Astrocyte (in vitro differentiated cells and primary cell): ENCODE data around the gene FXYD7. TPM values are rescaled to one million over a fixed set of nuclear protein-coding genes. Genes with fewer than 3 reads are reported as not detected.

Source experiments
- DNase-seq: peaks from one replicate; pipeline ENCODE4 v3.0.0-alpha.2; 2010; ENCODE audit warnings: low read depth
- FAIRE-seq: peaks from 2 replicates; lab custom pipeline; 2011; peaks lifted over from hg19 to GRCh38; lab: Jason Lieb, UNC
- H2AFZ ChIP-seq: 2 replicates; pipeline ENCODE4 v1.6.0; 2012; ENCODE audit warnings: low read depth, low read length, inconsistent platforms
- H3K27ac ChIP-seq: 2 replicates; pipeline ENCODE4 v1.5.1; 2011; ENCODE audit warnings: low read depth, low read length, inconsistent platforms
- H3K27me3 ChIP-seq: 2 replicates; pipeline ENCODE4 v1.6.0; 2011; ENCODE audit warnings: low read length, inconsistent platforms; ENCODE audit not compliant: insufficient read depth
- H3K36me3 ChIP-seq: 2 replicates; pipeline ENCODE4 v1.5.1; 2011; ENCODE audit warnings: low read length, inconsistent platforms; ENCODE audit not compliant: insufficient read depth
- H3K4me1 ChIP-seq: 2 replicates; pipeline ENCODE4 v1.5.1; 2011; ENCODE audit warnings: low read length, inconsistent platforms; ENCODE audit not compliant: insufficient read depth
- H3K4me2 ChIP-seq: 2 replicates; pipeline ENCODE4 v1.6.0; 2012; ENCODE audit warnings: low read length, inconsistent platforms
- H3K4me3 ChIP-seq: 2 replicates; pipeline ENCODE4 v1.5.1; 2011; ENCODE audit warnings: low read depth, mild to moderate bottlenecking, low read length, inconsistent platforms; ENCODE audit not compliant: insufficient read depth
- H3K79me2 ChIP-seq: 2 replicates; pipeline ENCODE4 v1.6.0; 2012; ENCODE audit warnings: mild to moderate bottlenecking, low read length, inconsistent platforms; ENCODE audit not compliant: insufficient read depth
- H3K9ac ChIP-seq: 2 replicates; pipeline ENCODE4 v1.6.0; 2012; ENCODE audit warnings: mild to moderate bottlenecking, low read length, inconsistent platforms
- H3K9me3 ChIP-seq: 2 replicates; pipeline ENCODE4 v1.5.1; 2012; ENCODE audit warnings: low read depth, mild to moderate bottlenecking, low read length, inconsistent platforms; ENCODE audit not compliant: insufficient read depth
- H4K20me1 ChIP-seq: 2 replicates; pipeline ENCODE4 v1.6.0; 2012; ENCODE audit warnings: low read length, inconsistent platforms; ENCODE audit not compliant: insufficient read depth
- H3K27ac Mint-ChIP-seq: one replicate; pipeline ENCODE4 v1.8.0; 2021; ENCODE audit warnings: mild to moderate bottlenecking, mixed read lengths; ENCODE audit not compliant: unreplicated experiment
- H3K27me3 Mint-ChIP-seq: one replicate; pipeline ENCODE4 v1.8.0; 2021; ENCODE audit warnings: low read depth, mixed read lengths; ENCODE audit not compliant: unreplicated experiment
- H3K36me3 Mint-ChIP-seq: one replicate; pipeline ENCODE4 v1.8.0; 2021; ENCODE audit warnings: low read depth, mixed read lengths; ENCODE audit not compliant: unreplicated experiment
- H3K4me1 Mint-ChIP-seq: one replicate; pipeline ENCODE4 v1.8.0; 2021; ENCODE audit warnings: low read depth, mixed read lengths; ENCODE audit not compliant: unreplicated experiment
- H3K4me3 Mint-ChIP-seq: one replicate; pipeline ENCODE4 v1.8.0; 2021; ENCODE audit warnings: mild to moderate bottlenecking, moderate library complexity, mixed read lengths; ENCODE audit not compliant: unreplicated experiment
- H3K9me3 Mint-ChIP-seq: one replicate; pipeline ENCODE4 v1.8.0; 2021; ENCODE audit warnings: mild to moderate bottlenecking, mixed read lengths; ENCODE audit not compliant: unreplicated experiment
- EZH2 ChIP-seq: IDR thresholded peaks from 2 replicates; pipeline ENCODE4 v1.6.1; 2012; ENCODE audit warnings: mild to moderate bottlenecking, low read length, inconsistent platforms; ENCODE audit not compliant: insufficient read depth
- total RNA-seq: library from RNA; stranded (reverse); gene quantifications from 2 replicates; pipeline ENCODE4 v1.2.1, GENCODE V29; 2021
- TF ChIP-seq, protein P1 (sequence below): IDR thresholded peaks from 2 replicates; pipeline ENCODE4 v1.5.1; 2011; ENCODE audit warnings: low read depth, mild to moderate bottlenecking, inconsistent platforms, low read length, moderate library complexity; ENCODE audit not compliant: insufficient read depth

Gene FXYD7
- total RNA-seq, 1 donor from 2014 or later: not detected

DNA sequence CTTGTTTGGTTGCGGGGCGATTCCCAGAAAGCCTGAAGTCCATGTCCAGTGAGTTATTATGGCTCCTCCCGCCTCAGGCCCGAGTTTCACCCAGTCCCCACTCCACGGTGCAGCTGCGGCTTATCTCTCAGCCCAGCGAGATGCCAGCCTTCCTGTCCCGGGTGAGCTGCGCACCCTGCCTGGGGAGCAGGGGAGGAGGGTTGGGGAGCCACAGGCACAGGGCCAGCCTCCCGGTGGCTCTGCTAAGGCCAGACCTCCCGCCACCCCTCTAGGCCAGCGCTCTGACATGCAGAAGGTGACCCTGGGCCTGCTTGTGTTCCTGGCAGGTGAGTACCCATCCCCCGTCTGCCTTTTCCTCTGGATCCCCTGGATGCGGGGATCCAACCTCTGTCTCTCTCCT, 24.0 kb upstream of the FXYD7 start:
- Histone ChIP-seq H3K79me2 (no peaks in the 10 kb centered on the region), H3K4me3 (no peak overlapping the region), H3K36me3 (no peaks in the 10 kb centered on the region), H3K27ac (no peak overlapping the region), H4K20me1 (no peaks in the 10 kb centered on the region), H3K9me3 (no peaks in the 10 kb centered on the region), H3K27me3 (no peaks in the 10 kb centered on the region), H2AFZ (no peak overlapping the region), H3K4me1 (peaks cover 8% of the 10 kb centered on the region), H3K9ac (no peak overlapping the region), H3K4me2 (no peak overlapping the region)
- FAIRE-seq: no peak
- H3K9me3 Mint-ChIP-seq: peaks cover 3% of the 10 kb centered on the region
- DNase-seq: no peak
- H3K36me3 Mint-ChIP-seq: no peaks in the 10 kb centered on the region
- peaks cover 36% of the 10 kb centered on the region for H3K27me3 Mint-ChIP-seq
- H3K4me1 Mint-ChIP-seq: peaks cover 1% of the 10 kb centered on the region
- no peak overlapping the region for H3K4me3 Mint-ChIP-seq
- H3K27ac Mint-ChIP-seq: no peak overlapping the region
- TF ChIP-seq EZH2: no peak
- TF ChIP-seq, protein P1, sequence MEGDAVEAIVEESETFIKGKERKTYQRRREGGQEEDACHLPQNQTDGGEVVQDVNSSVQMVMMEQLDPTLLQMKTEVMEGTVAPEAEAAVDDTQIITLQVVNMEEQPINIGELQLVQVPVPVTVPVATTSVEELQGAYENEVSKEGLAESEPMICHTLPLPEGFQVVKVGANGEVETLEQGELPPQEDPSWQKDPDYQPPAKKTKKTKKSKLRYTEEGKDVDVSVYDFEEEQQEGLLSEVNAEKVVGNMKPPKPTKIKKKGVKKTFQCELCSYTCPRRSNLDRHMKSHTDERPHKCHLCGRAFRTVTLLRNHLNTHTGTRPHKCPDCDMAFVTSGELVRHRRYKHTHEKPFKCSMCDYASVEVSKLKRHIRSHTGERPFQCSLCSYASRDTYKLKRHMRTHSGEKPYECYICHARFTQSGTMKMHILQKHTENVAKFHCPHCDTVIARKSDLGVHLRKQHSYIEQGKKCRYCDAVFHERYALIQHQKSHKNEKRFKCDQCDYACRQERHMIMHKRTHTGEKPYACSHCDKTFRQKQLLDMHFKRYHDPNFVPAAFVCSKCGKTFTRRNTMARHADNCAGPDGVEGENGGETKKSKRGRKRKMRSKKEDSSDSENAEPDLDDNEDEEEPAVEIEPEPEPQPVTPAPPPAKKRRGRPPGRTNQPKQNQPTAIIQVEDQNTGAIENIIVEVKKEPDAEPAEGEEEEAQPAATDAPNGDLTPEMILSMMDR: no peak

DNA sequence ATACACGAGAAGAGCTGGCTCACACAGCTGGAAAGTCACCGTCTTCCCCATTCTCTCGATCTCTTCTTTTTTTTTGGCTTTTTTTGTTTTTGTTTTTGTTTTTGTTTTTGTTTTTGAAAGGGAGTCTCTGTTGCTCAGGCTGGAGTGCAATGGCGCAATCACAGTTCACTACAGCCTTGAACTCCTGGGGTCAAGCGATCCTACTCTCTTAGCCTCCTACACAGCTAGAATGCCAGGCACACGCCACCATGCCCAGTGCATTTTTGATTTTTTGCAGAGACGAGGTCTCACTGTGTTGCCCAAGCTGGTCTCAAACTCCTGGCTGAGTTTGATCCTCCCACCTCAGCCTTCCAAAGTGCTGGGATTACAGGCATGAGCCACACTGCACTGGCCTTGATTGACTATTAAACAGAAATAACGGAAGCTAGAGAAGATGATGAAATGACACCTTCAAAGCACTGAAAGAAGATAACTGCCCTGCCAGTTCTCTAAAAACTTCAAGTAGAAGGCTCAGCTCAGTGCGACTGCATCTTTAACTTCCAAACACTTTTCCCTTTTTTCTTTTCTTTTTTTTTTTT, 23.4 kb upstream of the FXYD7 start:
- no peaks in the 10 kb centered on the region for H3K9me3 ChIP-seq
- no peak overlapping the region for H3K4me3 ChIP-seq
- H3K4me2 ChIP-seq: no peak overlapping the region
- Mint-ChIP-seq H3K4me1 (peaks cover 1% of the 10 kb centered on the region), H3K27me3 (peaks cover 36% of the 10 kb centered on the region), H3K4me3 (no peak overlapping the region), H3K27ac (no peak overlapping the region), H3K9me3 (peaks cover 4% of the 10 kb centered on the region), H3K36me3 (no peaks in the 10 kb centered on the region)
- no peak for FAIRE-seq
- no peak overlapping the region for H3K9ac ChIP-seq
- no peak overlapping the region for H3K27ac ChIP-seq
- no peak overlapping the region for H2AFZ ChIP-seq
- H3K36me3 ChIP-seq: no peaks in the 10 kb centered on the region
- H4K20me1 ChIP-seq: no peaks in the 10 kb centered on the region
- H3K27me3 ChIP-seq: no peaks in the 10 kb centered on the region
- H3K4me1 ChIP-seq: peaks cover 12% of the 10 kb centered on the region
- no peaks in the 10 kb centered on the region for H3K79me2 ChIP-seq
- TF ChIP-seq, protein P1: no peak
- no peak for TF ChIP-seq EZH2
- DNase-seq: no peak

DNA sequence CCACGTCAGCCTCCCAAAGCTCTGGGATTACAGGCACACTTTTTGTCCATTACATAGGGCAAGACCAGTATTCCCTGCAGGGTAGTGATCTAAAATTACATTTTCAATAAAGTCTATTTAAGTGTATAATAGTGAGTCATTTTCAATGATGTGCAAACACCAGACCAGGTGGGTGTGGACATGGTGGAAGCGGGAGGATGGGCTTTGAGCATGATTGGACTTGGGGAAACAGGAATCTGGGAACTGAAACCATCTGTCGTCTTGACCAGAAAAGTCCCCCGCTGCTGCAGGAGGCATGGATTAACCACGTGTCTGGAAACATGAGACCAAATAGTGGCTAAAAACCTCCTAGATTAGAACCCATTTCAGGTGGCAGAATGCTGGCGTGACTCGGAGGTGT, 22.6 kb upstream of the FXYD7 start:
- DNase-seq: peak; percentile 44
- Histone ChIP-seq H4K20me1 (no peaks in the 10 kb centered on the region), H2AFZ (no peak overlapping the region), H3K9ac (no peak overlapping the region), H3K4me2 (peak overlapping the region; percentile 11), H3K79me2 (no peaks in the 10 kb centered on the region), H3K4me1 (peaks cover 15% of the 10 kb centered on the region), H3K27ac (no peak overlapping the region), H3K9me3 (no peaks in the 10 kb centered on the region), H3K27me3 (no peaks in the 10 kb centered on the region), H3K4me3 (no peak overlapping the region), H3K36me3 (no peaks in the 10 kb centered on the region)
- TF ChIP-seq, protein P1: no peak
- FAIRE-seq: no peak
- H3K9me3 Mint-ChIP-seq: peaks cover 4% of the 10 kb centered on the region
- H3K36me3 Mint-ChIP-seq: no peaks in the 10 kb centered on the region
- no peak overlapping the region for H3K27ac Mint-ChIP-seq
- H3K4me1 Mint-ChIP-seq: peaks cover 1% of the 10 kb centered on the region
- peaks cover 35% of the 10 kb centered on the region for H3K27me3 Mint-ChIP-seq
- no peak overlapping the region for H3K4me3 Mint-ChIP-seq
